Nucleus accumbens (tissue), 56 donors: ENCODE data around the gene PLCE1.
A peak's percentile ranks its signal among the peaks of the same experiment; 100 is the strongest.

ENCODE experiments used
- DNase-seq, 56 donors: peaks; one replicate each; lab custom pipeline; 2025; lab: John Stamatoyannopoulos, UW

The PLCE1 gene

DNA sequence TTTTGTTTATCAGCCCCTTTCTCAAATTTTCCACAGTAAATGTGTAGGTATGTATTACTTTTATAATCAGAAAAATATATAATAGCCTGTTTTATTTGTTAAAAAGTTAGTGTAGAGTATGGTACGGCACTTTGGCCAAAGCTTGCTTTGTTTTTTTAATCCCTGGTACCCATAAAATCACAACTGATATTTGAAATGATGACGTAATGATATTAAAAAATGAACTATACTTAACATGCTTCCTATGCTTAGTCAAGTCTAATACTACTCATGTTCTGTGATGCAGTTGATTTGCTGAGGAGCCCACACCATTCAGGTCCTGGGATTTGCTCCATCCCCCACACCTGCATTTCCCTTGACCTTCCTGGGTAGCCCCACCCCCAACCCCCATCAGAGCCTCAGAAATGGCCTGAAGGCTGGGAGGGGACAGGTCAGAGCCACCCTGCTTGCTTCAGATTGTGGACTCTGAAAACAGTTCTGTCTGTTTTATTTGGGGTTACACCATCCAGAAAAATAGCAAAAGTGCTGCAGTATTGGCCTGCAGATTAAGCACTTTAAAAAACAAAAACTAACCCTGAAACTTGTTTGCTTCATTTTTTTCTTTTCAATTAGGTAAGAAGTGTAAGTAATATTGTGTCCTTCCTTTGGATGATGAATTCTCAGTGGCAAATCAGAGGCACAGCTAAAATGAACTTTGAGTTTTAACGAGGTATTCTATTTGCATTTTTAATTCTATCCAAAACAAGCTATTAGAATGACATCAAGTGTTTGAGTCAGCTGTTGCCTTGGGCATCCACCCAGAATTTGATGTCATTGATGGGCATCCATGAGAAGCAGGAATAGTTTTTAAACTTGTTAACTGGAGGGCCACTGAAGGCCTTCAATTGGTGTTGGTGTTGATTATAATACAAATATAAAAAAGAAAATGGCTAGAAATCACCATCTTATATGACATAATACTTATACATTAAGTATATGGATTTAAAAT is 23.3 kb downstream of the PLCE1 start:
- DNase-seq, result peak in 3 of 56 donors; percentile 1 to 5 (median 1)

DNA sequence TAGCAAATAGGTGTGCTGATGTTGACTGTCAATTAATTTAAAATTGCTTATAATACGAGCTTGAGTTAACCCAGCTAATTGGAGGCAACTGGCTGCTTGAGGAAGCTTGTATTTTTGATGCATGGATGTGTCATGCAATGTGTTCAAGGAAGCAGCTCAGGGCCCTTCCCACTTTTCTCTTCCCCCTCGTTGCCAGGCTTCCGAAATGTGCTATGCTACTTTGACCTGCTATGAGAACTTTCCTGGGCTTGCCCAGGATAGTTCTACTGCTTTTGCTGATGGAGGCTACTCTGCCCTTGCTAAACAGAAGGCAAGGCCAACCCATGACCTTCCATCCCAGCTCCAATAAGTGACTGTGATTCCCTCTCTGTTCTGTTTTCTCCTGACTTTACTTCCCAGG is 24.4 kb downstream of the PLCE1 start:
- no peak for DNase-seq

DNA sequence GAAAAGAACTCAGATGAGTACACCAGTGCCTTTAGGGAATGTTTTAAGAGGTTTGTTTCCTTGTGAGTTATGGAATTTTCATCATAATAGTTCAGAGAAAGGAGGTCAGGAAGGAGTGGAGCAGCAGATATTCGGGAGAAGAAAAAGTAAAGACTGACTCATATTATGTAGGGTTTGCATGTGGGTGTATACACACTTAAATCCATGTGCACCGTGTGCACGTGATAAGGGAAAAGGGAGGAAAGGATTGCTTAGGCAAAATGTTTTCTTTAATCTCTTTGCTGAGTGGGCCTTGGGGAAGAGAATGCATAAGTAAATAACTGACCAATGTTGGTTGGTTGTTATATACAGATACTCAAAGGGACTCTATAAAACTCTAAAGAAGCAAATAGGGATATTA is 30.2 kb downstream of the PLCE1 start:
- DNase-seq, result no peak

- DNase-seq, result no peak
Observed at GRCh38 chr10:94024407-94024806, 30.7 kb downstream of the PLCE1 start.

GRCh38 chr10:94025806-94026205 is 32.1 kb downstream of the PLCE1 start:
- no peak for DNase-seq

- DNase-seq, result no peak
Observed at GRCh38 chr10:94027197-94027596, 33.5 kb downstream of the PLCE1 start.

GRCh38 chr10:94029955-94030354 is 36.2 kb downstream of the PLCE1 start:
- DNase-seq, result no peak

DNA sequence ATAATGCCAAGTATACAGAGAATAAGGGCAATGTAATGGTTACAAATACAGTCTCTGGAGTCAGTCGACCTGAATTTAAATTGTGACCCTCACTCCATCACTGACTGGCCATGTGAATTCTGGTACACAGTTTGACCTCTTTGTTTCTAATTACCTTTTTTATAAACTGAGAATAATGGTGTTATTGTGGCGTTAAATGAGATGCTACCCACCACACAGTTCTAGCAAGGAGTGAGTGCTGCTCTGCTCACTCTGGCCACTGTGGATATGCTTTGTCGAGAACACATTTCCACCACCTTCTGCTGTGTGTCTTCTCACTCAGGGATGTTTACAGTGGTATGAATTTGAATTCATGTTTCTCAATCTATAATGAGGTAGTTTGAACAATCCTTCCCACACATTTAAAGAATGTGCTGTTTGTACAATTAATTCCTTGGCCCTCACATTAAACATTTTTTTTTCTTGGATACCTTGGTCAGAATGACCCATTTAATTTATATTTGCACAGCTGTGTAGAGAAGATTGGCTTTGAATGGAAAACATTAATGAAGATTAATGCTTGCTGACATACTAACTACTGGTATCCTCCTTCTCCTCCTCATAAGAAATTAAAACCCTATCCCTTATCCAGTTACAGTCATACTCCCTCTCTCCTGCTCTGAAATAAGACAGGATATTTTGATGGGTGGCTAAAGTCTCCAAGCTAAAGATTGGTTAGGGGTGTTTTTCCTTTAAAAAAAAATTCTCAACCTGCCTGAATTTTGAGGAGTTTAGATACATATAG is 42.4 kb downstream of the PLCE1 start:
- DNase-seq, result no peak

DNA sequence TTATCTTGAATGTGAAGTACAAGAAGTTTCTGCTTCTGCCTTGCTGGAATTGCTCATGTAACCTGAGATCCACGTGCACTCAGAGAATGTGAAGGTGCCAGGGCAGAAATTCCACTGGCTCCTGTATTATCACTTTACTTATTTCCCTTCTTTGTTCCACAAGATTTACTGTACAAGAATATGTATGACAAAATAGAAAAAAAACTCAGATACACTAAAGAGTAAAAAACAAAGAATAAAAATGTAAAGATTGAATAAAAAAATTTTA is 43.0 kb downstream of the PLCE1 start:
- no peak for DNase-seq

DNA sequence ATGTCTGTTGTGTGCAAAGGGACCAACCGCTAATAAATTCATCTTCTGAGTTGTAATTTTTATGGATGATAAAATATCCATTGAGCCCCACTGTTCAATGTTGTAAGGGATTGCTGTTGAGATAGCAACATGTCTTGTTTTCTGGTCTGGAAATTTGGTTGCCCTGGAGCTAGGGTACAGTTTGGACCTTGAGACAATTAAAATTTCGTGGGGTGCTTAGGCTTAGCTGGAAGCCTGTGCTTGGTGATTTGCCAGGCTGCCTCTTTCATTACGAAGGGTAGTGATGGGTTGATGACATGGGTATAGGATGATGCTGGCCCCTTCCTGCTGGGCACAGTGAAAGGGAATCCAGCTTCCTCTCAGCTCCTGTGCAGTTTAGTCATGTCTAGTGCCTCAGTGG is 43.6 kb downstream of the PLCE1 start:
- DNase-seq, result no peak

DNA sequence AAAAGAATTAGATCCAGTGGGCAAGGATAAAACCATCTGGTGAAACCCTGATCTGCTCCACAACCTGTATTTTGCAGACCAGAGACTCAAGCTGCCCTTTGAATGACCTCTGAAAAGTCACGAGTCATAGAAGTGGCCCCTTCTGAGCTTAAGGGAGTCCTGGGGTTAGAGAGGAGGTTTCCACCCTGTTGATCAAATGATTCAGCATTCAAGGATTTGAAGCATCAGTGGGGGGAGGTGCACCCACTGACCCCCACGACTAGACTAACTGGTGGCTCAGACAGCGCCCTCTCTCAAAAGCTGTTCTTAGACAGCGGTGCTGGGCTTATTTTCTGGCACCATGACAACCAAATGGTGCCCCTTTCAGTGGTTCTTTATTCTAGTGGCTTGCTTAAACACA is 44.3 kb downstream of the PLCE1 start:
- no peak for DNase-seq

- DNase-seq, result no peak
Observed at GRCh38 chr10:94041206-94041605, 47.5 kb downstream of the PLCE1 start.

DNA sequence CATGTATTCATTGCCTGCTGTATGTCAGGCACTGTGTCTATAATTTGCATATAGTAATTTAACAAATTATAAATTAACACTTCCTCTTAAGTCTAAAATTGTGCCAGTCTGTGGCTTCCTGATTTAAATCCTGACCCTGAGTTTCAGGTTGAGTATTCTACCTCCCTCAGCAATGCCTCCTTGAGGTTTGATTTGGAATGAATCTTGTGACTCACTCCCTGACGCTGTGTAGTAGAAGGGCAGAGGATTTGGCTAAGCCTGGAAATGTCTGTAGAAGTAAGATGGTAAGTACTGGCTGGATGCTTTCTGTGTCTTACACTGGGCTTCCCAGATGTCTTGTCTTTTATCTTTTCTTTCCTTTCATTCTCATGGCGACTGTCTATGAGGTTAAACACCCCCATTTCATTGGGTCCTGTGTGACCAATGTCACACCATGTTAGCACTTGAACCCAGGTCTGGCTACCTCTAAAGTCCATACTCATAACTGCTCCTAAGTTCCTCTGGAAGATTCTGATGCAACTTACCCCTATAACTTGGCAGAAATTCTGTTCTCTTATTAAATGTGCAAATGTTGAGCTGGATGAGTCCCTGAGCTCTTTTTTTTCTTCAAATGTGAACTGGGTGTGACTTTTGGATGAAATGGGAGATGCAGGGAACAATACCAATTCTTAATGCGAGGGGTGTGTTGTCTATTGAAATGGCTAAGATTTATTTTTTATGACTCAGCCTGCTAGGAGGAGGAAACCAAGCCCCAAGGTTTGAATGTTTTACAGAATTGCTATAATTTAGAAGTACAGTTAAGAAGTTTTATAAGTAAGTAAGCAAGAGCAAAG is 48.5 kb downstream of the PLCE1 start:
- DNase-seq, result no peak

- no peak for DNase-seq
Observed at GRCh38 chr10:94042834-94043175, 49.1 kb downstream of the PLCE1 start.
